ENCODE measurements around the gene UBE3C. TPM values are rescaled to one million over a fixed set of nuclear protein-coding genes. Genes with fewer than 3 reads are reported as not detected.
"Not testable (repeated sequence)": the region's sequence is repeated elsewhere in the genome, so short reads cannot be mapped to it uniquely, and the experiment has no call there.

UBE3C gene
- total RNA-seq, 1 donor from 2014 or later, result 88.3 TPM

DNA sequence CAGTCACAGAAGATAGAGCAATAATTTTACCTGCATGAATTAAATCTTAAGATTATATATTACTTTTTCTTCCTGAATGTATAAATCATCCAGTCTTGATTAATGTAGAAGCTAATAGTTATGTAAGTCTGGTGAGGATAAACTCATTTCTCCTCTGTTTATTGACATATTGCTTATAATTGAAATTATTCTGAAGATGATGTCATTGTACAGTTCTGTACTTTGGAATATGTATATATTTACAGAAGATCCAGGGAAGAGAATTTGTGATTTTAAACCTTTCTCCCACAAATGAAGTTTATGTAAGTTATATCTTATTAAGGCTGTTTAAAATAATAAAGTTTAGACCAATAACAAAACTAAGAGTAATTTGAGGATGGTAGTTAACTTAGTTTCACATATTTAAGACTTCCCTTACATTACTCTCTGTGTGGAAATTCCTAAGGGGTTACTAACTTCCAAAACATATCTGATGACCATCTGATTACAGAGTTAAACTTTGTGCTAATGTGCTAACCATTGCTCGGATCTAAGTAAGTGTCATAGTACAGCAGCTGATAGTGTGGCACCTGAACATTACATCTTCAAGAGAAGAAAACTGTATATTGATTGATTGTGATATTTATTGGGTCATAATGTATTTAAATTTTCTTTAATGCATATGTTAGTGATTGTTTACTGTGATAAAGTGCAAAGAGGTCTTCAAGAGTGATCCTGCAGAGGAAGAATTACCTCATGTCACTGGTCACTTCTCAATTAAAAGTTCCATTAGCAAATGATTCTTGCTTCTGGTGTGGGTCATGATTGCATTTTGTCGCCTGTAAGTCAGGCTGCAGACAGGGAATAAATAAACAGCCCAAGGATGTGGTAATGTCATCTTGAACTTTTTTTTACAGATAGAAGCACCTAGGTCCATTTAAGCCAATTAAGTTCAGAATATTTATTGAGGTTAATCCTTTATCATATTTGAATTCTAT is 96.9 kb downstream of the UBE3C start:
- peak in 1 of 2 donors; percentile 54 for DNase-seq (ENCODE audit: low read depth in 2 of 2)

DNA sequence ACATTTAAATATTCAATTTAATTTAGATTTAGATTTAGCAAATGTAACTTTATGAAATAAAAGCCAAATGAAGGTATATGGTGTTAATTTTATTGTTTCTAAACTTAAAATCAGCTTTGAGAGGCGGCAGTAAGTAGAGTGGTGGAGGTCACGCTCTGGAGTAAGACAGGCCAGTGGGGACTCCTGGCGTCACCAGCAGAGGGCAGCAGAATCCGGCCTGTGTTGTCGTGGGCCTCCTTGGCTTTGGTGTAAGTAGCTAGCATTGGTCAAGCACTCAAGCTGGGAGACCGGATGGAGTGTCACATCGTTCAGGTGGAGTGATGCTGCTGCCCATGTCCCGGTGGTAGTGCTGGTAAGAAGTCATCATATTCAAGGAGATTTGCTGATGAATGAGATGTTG is 99.4 kb downstream of the UBE3C start:
- DNase-seq (ENCODE audit: low read depth in 2 of 2), result no peak

GRCh38 chr7:157239571-157240270 is 101.0 kb downstream of the UBE3C start:
- no peak for DNase-seq (ENCODE audit: low read depth in 2 of 2)

GRCh38 chr7:157241631-157242030 is 102.9 kb downstream of the UBE3C start:
- no peak for DNase-seq (ENCODE audit: low read depth in 2 of 2)

DNA sequence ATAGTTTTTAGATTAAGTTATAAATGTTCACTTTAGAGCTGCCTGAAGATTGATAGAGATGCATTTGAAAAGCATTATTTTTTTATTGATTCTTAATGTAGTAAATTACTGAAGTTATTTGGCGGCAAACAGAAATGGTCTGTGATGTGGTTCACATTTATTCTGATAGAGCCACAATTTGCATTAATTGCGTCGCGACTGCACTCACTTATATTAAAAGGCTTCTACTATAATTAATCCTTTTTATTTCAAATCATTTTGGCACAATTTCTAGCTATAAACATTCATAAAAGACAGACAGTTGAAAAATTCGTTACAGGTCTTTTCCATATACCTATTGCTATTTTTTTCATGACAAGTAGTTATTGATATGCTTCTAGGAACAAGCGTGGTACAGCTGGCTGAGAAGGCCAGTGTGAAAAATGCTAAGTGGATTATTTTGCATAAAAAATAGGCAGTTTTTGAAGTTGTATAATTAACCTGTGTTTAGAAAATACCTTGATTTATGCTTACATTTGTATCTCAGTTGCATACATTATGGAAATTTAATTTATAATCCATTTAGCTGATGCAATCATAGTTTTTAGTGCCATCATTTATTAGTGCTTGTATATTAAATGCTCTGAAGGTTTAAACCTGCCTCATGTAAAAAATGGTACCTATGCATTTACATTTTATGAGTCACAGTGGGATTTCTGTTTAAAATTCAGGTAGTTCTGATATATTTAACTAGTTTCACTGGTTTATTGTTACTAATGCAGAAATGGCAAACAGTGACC is 106.0 kb downstream of the UBE3C start:
- DNase-seq (ENCODE audit: low read depth in 2 of 2), result no peak

- DNase-seq (ENCODE audit: low read depth in 2 of 2), result no peak
Measured at GRCh38 chr7:157246052-157246451, 107.3 kb downstream of the UBE3C start.

- DNase-seq (ENCODE audit: low read depth in 2 of 2), result no peak
Measured at GRCh38 chr7:157248659-157249058, 109.9 kb downstream of the UBE3C start.

- DNase-seq (ENCODE audit: low read depth in 2 of 2), result peak; percentile 74 to 84
Measured at GRCh38 chr7:157250605-157251228, 112.0 kb downstream of the UBE3C start.

DNA sequence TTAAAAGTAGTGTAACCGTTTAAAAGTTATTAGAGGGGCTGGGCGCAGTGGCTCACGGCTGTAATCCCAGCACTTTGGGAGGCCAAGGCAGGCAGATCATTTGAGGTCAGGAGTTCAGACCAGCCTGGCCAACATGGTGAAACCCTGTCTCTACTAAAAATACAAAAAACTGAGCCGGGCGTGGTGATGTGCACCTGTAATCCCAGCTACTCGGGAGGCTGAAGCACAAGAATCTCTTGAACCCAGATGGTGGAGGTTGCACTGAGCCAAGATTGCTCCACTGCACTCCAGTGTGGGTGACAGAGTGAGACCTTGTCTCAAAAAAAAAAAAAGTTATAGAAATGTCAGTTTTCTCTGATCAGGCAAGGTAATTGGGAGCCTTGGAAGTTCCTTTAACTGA is 113.1 kb downstream of the UBE3C start:
- not testable (repeated sequence) for DNase-seq (ENCODE audit: low read depth in 2 of 2)

DNA sequence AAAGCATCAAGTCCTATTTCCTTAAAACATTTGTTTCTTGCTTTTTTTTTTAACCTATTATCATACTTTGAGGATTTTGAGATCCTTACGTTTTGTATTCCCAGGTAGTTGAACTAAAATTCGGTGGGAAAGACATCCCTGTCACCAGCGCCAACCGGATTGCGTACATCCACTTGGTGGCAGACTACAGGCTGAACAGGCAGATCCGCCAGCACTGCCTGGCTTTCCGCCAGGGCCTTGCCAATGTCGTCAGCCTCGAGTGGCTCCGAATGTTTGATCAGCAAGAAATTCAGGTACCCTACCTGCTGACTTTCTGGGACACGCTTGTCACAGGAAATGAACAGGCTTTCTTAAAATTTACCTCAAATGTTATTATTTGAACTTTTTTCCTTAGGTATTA is 115.1 kb downstream of the UBE3C start:
- DNase-seq (ENCODE audit: low read depth in 2 of 2), result peak in 1 of 2 donors; percentile 55

GRCh38 chr7:157254781-157255180 is 116.1 kb downstream of the UBE3C start:
- not testable (repeated sequence) for DNase-seq (ENCODE audit: low read depth in 2 of 2)

GRCh38 chr7:157255201-157255606 is 116.5 kb downstream of the UBE3C start:
- peak in 1 of 2 donors; percentile 60 for DNase-seq (ENCODE audit: low read depth in 2 of 2)

DNA sequence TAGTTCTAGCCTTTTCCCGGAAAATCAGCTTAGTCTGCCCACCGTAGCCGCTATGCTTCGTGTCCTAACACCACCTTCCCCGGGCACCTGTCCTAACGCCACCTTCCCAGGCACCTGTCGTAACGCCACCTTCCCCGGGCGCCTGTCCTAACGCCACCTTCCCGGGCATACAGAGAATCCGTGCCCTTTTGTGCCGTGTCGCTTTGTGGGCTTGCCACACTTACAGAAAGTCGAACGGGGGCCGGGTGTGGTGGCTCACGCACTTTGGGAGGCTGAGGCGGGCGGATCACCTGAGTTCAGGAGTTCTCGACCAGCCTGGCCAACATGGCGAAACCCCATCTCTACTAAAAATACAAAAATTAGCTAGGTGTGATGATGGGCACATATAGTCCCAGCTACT is 124.4 kb downstream of the UBE3C start:
- DNase-seq (ENCODE audit: low read depth in 2 of 2), result no peak

GRCh38 chr7:157265051-157265450 is 126.3 kb downstream of the UBE3C start:
- no peak for DNase-seq (ENCODE audit: low read depth in 2 of 2)

DNA sequence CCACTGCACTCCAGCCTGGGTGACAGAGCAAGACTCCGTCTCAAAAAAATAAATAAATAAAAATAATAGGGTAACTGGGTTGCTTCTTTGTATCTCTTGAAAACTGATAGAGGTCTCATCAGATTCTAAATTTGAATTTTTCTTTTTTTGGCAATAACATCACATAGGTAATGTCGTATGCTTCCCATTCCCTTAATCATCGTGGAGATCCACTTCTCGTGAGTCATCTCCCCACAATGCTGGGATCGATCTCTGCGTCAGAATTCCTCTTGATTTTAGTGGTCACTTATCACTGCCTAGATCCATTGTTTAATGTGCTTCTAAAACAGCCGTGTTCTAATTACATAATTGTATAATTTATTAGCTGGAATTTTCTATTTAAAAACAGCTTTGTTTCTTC is 127.5 kb downstream of the UBE3C start:
- DNase-seq (ENCODE audit: low read depth in 2 of 2), result no peak

DNA sequence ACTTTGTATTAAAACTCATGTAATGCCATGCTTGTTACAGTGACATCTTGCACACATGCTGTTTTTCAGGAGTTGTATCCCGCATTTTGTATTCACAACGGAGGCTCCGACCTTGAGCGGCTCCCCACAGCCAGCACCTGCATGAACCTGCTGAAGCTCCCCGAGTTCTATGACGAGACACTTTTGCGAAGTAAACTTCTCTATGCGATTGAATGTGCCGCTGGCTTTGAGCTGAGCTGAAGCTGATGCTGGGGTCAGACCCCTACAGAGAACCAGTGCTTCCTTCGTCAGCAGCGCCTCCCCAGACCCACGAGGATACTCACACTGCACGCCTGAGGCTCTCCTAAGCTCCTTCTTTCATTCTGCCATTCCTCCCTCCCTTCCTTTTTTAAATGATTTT is 128.8 kb downstream of the UBE3C start:
- no peak for DNase-seq (ENCODE audit: low read depth in 2 of 2)

DNA sequence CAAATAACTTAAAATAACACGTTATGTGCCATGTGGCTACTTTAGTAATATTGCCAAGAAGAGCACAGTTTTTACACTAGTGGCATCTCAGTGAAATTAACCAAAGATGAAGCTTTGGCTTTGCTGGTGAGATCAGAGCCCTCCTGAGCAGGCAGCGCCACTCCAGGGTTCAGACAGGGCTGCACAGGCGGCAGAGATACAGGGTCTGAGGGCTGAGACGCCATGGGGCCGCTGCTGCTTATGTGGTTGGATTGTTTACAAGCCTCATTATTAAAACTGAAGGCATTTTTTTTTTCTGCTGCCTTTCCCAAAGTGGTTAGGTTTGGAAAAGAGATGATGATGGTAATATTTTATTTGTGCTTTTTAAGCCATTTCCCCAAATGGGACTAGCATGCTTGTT is 129.2 kb downstream of the UBE3C start:
- DNase-seq (ENCODE audit: low read depth in 2 of 2), result no peak

GRCh38 chr7:157268540-157268939 is 129.8 kb downstream of the UBE3C start:
- no peak for DNase-seq (ENCODE audit: low read depth in 2 of 2)

GRCh38 chr7:157269341-157270059 is 130.8 kb downstream of the UBE3C start:
- DNase-seq (ENCODE audit: low read depth in 2 of 2), result no peak

GRCh38 chr7:157270060-157270444 is 131.3 kb downstream of the UBE3C start:
- DNase-seq (ENCODE audit: low read depth in 2 of 2), result no peak

Data from lung microvascular endothelial cell (primary cell).